ENCODE data around the gene ADAM12. TPM values are rescaled to one million over a fixed set of nuclear protein-coding genes. Genes with fewer than 3 reads are reported as not detected.

ADAM12 gene
- total RNA-seq, 1 donor from 2014 or later, result 100 TPM

DNA sequence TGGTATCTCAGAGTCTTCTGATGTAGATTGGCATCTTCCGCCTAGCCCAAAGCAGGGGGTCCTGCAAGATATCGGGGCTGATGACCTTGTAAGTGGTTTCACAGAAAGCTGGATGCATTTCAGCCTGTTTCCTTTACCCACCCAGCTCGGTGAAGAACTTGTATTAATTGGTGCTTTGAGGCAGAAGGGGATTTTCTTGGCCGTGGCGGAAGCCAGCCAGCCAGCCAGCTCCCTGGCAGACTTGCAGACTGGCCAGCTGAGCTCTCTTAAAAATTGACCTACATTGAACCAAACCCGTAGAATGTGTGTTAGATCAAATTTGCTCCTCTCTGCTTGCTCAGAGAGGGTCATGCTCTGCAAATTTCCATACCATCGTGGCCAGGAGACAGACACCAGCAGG, 218.4 kb downstream of the ADAM12 start:
- Mint-ChIP-seq H3K36me3 (ENCODE audit: low read depth, unreplicated experiment) (peaks cover 7% of the 10 kb centered on the region), H3K27ac (ENCODE audit: unreplicated experiment) (no peak overlapping the region), H3K9me3 (ENCODE audit: unreplicated experiment) (no peaks in the 10 kb centered on the region), H3K27me3 (ENCODE audit: low read depth, unreplicated experiment) (no peaks in the 10 kb centered on the region), H3K4me3 (ENCODE audit: unreplicated experiment) (no peak overlapping the region), H3K4me1 (ENCODE audit: low read depth, unreplicated experiment) (peaks cover 15% of the 10 kb centered on the region)
- no peaks in the 10 kb centered on the region for H3K27me3 ChIP-seq (ENCODE audit: insufficient read depth, low read length)
- no peaks in the 10 kb centered on the region for H4K20me1 ChIP-seq (ENCODE audit: insufficient read depth, low read length)
- DNase-seq (ENCODE audit: low read depth) (no peak), FAIRE-seq (no peak)
- peaks cover 6% of the 10 kb centered on the region for H3K36me3 ChIP-seq (ENCODE audit: insufficient read depth, low read length)
- no peak overlapping the region for H2AFZ ChIP-seq (ENCODE audit: low read depth, low read length)
- peak overlapping the region; percentile 83 for H3K27ac ChIP-seq (ENCODE audit: low read depth, low read length)
- no peak overlapping the region for H3K9ac ChIP-seq (ENCODE audit: low read length)
- H3K4me2 ChIP-seq (ENCODE audit: low read length), result no peak overlapping the region
- H3K79me2 ChIP-seq (ENCODE audit: insufficient read depth, low read length), result peaks cover 30% of the 10 kb centered on the region
- TF ChIP-seq EZH2 (IDR thresholded peaks at IDR 0.05; ENCODE audit: insufficient read depth, low read length), result no peak
- TF ChIP-seq, protein P1, sequence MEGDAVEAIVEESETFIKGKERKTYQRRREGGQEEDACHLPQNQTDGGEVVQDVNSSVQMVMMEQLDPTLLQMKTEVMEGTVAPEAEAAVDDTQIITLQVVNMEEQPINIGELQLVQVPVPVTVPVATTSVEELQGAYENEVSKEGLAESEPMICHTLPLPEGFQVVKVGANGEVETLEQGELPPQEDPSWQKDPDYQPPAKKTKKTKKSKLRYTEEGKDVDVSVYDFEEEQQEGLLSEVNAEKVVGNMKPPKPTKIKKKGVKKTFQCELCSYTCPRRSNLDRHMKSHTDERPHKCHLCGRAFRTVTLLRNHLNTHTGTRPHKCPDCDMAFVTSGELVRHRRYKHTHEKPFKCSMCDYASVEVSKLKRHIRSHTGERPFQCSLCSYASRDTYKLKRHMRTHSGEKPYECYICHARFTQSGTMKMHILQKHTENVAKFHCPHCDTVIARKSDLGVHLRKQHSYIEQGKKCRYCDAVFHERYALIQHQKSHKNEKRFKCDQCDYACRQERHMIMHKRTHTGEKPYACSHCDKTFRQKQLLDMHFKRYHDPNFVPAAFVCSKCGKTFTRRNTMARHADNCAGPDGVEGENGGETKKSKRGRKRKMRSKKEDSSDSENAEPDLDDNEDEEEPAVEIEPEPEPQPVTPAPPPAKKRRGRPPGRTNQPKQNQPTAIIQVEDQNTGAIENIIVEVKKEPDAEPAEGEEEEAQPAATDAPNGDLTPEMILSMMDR (IDR thresholded peaks at IDR 0.05; ENCODE audit: insufficient read depth, low read depth, low read length), result no peak
- H3K9me3 ChIP-seq (ENCODE audit: insufficient read depth, low read depth, low read length), result no peaks in the 10 kb centered on the region
- H3K4me3 ChIP-seq (ENCODE audit: insufficient read depth, low read depth, low read length), result no peak overlapping the region
- H3K4me1 ChIP-seq (ENCODE audit: insufficient read depth, low read length), result peaks cover 19% of the 10 kb centered on the region

DNA sequence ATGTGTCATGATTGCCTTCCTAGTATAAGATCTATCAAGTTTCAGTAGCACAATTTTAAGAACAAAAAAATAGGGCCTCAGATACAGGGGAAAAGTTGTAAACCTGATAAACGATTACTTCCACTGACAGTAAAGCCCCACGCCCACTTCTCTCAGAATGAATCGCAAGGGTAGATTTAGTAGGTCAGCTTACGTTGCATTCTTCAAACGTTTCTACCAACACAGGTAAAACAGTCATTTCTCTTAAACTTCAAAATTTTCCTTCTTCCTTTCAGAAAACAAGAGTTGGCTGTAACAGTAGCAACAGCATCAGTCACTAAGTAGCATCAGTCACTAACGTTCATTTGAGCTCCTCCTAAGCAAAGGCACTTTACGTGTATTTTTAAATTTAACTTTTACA, 221.5 kb downstream of the ADAM12 start:
- Mint-ChIP-seq H3K4me3 (ENCODE audit: unreplicated experiment) (no peak overlapping the region), H3K27ac (ENCODE audit: unreplicated experiment) (no peak overlapping the region), H3K4me1 (ENCODE audit: low read depth, unreplicated experiment) (peaks cover 12% of the 10 kb centered on the region), H3K9me3 (ENCODE audit: unreplicated experiment) (peaks cover 5% of the 10 kb centered on the region), H3K36me3 (ENCODE audit: low read depth, unreplicated experiment) (peaks cover 24% of the 10 kb centered on the region), H3K27me3 (ENCODE audit: low read depth, unreplicated experiment) (no peaks in the 10 kb centered on the region)
- H4K20me1 ChIP-seq (ENCODE audit: insufficient read depth, low read length), result peaks cover 5% of the 10 kb centered on the region
- H3K4me3 ChIP-seq (ENCODE audit: insufficient read depth, low read depth, low read length), result no peak overlapping the region
- H3K9me3 ChIP-seq (ENCODE audit: insufficient read depth, low read depth, low read length), result no peaks in the 10 kb centered on the region
- TF ChIP-seq EZH2 (IDR thresholded peaks at IDR 0.05; ENCODE audit: insufficient read depth, low read length), result no peak
- TF ChIP-seq, protein P1 (IDR thresholded peaks at IDR 0.05; ENCODE audit: insufficient read depth, low read depth, low read length), result no peak
- peaks cover 6% of the 10 kb centered on the region for H3K36me3 ChIP-seq (ENCODE audit: insufficient read depth, low read length)
- no peak overlapping the region for H3K4me2 ChIP-seq (ENCODE audit: low read length)
- peaks cover 21% of the 10 kb centered on the region for H3K79me2 ChIP-seq (ENCODE audit: insufficient read depth, low read length)
- H3K9ac ChIP-seq (ENCODE audit: low read length), result no peak overlapping the region
- H3K4me1 ChIP-seq (ENCODE audit: insufficient read depth, low read length), result peaks cover 15% of the 10 kb centered on the region
- H3K27ac ChIP-seq (ENCODE audit: low read depth, low read length), result no peak overlapping the region
- H3K27me3 ChIP-seq (ENCODE audit: insufficient read depth, low read length), result no peaks in the 10 kb centered on the region
- FAIRE-seq, result no peak
- DNase-seq (ENCODE audit: low read depth), result no peak
- H2AFZ ChIP-seq (ENCODE audit: low read depth, low read length), result no peak overlapping the region

DNA sequence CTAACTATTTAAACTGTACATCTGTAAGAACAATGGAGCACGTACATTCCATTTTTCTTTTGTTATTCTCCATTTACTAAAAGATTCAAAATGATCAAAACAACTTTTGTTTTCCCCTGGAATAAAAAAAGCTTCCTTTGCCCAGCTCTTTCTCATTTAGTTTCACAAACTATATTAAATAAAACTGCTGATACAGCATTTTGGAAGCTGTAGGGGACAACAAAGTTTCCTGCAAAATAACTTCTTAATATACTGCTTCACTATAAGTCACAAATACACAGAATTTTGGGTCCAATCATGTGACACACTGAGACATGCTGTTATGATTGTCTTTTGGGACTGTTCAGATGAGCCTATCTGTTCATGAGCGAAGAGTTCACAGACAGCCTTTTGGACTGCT, 222.4 kb downstream of the ADAM12 start:
- Mint-ChIP-seq H3K27ac (ENCODE audit: unreplicated experiment) (no peak overlapping the region), H3K36me3 (ENCODE audit: low read depth, unreplicated experiment) (peaks cover 28% of the 10 kb centered on the region), H3K9me3 (ENCODE audit: unreplicated experiment) (peaks cover 5% of the 10 kb centered on the region), H3K27me3 (ENCODE audit: low read depth, unreplicated experiment) (no peaks in the 10 kb centered on the region), H3K4me3 (ENCODE audit: unreplicated experiment) (no peak overlapping the region), H3K4me1 (ENCODE audit: low read depth, unreplicated experiment) (peaks cover 4% of the 10 kb centered on the region)
- Histone ChIP-seq H3K36me3 (ENCODE audit: insufficient read depth, low read length) (peaks cover 6% of the 10 kb centered on the region), H3K9me3 (ENCODE audit: insufficient read depth, low read depth, low read length) (no peaks in the 10 kb centered on the region), H3K4me3 (ENCODE audit: insufficient read depth, low read depth, low read length) (no peak overlapping the region), H2AFZ (ENCODE audit: low read depth, low read length) (no peak overlapping the region), H3K79me2 (ENCODE audit: insufficient read depth, low read length) (peaks cover 25% of the 10 kb centered on the region), H4K20me1 (ENCODE audit: insufficient read depth, low read length) (peaks cover 5% of the 10 kb centered on the region), H3K4me2 (ENCODE audit: low read length) (no peak overlapping the region), H3K9ac (ENCODE audit: low read length) (no peak overlapping the region), H3K4me1 (ENCODE audit: insufficient read depth, low read length) (peaks cover 5% of the 10 kb centered on the region), H3K27ac (ENCODE audit: low read depth, low read length) (no peak overlapping the region), H3K27me3 (ENCODE audit: insufficient read depth, low read length) (no peaks in the 10 kb centered on the region)
- TF ChIP-seq EZH2 (IDR thresholded peaks at IDR 0.05; ENCODE audit: insufficient read depth, low read length), result no peak
- FAIRE-seq (no peak), DNase-seq (ENCODE audit: low read depth) (no peak)

All from astrocyte (in vitro differentiated cells and primary cell).